Hepatocyte (in vitro differentiated cells): Measurements from ENCODE around the gene DUSP16. TPM values are rescaled to one million over a fixed set of nuclear protein-coding genes. Genes with fewer than 3 reads are reported as not detected.

ENCODE experiments used
- DNase-seq: peaks from one replicate; pipeline ENCODE4 v3.0.0-alpha.2; 2016; ENCODE audit warnings: low spot score
- H2AFZ ChIP-seq: fragments of 200-600 bp; sonication (generic); 2 replicates; pipeline ENCODE4 v1.6.0; 2016; ENCODE audit warnings: antibody characterized with exemption, mild to moderate bottlenecking
- H3K27ac ChIP-seq: fragments of 200-600 bp; sonication (generic); 2 replicates; pipeline ENCODE4 v1.5.1; 2016; ENCODE audit warnings: mild to moderate bottlenecking
- H3K27me3 ChIP-seq: fragments of 200-600 bp; sonication (generic); 2 replicates; pipeline ENCODE4 v1.6.1; 2016
- H3K36me3 ChIP-seq: fragments of 200-600 bp; sonication (generic); replicated peaks from 2 replicates; pipeline ENCODE4 v1.5.1; 2016; ENCODE audit warnings: low read depth; ENCODE audit not compliant: insufficient read depth
- H3K4me1 ChIP-seq: fragments of 200-600 bp; sonication (generic); 2 replicates; pipeline ENCODE4 v1.5.1; 2016; ENCODE audit warnings: mild to moderate bottlenecking, moderate library complexity; ENCODE audit not compliant: insufficient read depth
- H3K4me2 ChIP-seq: fragments of 200-600 bp; sonication (generic); 2 replicates; pipeline ENCODE4 v1.6.0; 2016
- H3K4me3 ChIP-seq: fragments of 200-600 bp; sonication (generic); 2 replicates; pipeline ENCODE4 v1.5.1; 2016; ENCODE audit warnings: mild to moderate bottlenecking
- H3K79me2 ChIP-seq: fragments of 200-600 bp; sonication (generic); 2 replicates; pipeline ENCODE4 v1.6.0; 2017; ENCODE audit warnings: mild to moderate bottlenecking
- H3K9me2 ChIP-seq: fragments of 200-600 bp; sonication (generic); replicated peaks from 2 replicates; pipeline ENCODE4 v1.6.0; 2017; ENCODE audit warnings: mild to moderate bottlenecking; ENCODE audit not compliant: insufficient read depth
- H3K9me3 ChIP-seq: fragments of 200-600 bp; sonication (generic); 2 replicates; pipeline ENCODE4 v1.5.1; 2016; ENCODE audit warnings: low read depth, mild to moderate bottlenecking
- H4K20me1 ChIP-seq: fragments of 200-600 bp; sonication (generic); 2 replicates; pipeline ENCODE4 v1.6.0; 2016; ENCODE audit warnings: mild to moderate bottlenecking; ENCODE audit not compliant: insufficient read depth, poor library complexity, severe bottlenecking
- CTCF ChIP-seq: fragments of 200-600 bp; sonication (generic); IDR thresholded peaks from 2 replicates; pipeline ENCODE4 v1.5.1; 2016; ENCODE audit warnings: antibody characterized with exemption, mild to moderate bottlenecking; ENCODE audit not compliant: poor library complexity
- EZH2 ChIP-seq: fragments of 200-600 bp; sonication (generic); IDR thresholded peaks from 2 replicates; pipeline ENCODE4 v1.6.1; 2016; ENCODE audit warnings: antibody characterized with exemption, mild to moderate bottlenecking, borderline replicate concordance
- EZH2phosphoT487 ChIP-seq: fragments of 200-600 bp; sonication (generic); IDR thresholded peaks from one replicate; pipeline ENCODE4 v1.6.1; 2018; ENCODE audit warnings: antibody characterized with exemption, mild to moderate bottlenecking, low read depth, moderate library complexity; ENCODE audit not compliant: unreplicated experiment, severe bottlenecking
- WGBS: methylation state at CpG from one replicate; pipeline ENCODE4 v1.1.6; 2016; ENCODE audit warnings: low lambda C conversion rate; ENCODE audit errors: missing lambda C conversion rate; 5-methylcytosine and 5-hydroxymethylcytosine counted together
- polyA plus RNA-seq: library from polyadenylated mRNA; unstranded; fragments of >200 nt; fragmentation: Nextera tagmentation; extraction: Ambion mirVana; gene quantifications from 2 replicates; pipeline ENCODE4 v1.2.1, GENCODE V29; 2016
- total RNA-seq: library from RNA; depleted of rRNA; stranded (reverse); fragments of >200 nt; gene quantifications from 2 replicates; pipeline ENCODE4 v1.2.3, GENCODE V29; 2014

Gene DUSP16
- total and polyA plus RNA-seq, 2 experiments from 2014 or later: 13.4 to 74.1 TPM

GRCh38 chr12:12553208-12553785 lies 9.4 kb downstream of the DUSP16 start:
- no peaks in the 10 kb centered on the region for H3K9me3 ChIP-seq
- WGBS: 99% methylated on average over 3 of the region's 3 CpGs
- no peak overlapping the region for H3K27ac ChIP-seq
- no peaks in the 10 kb centered on the region for H3K9me2 ChIP-seq
- H4K20me1 ChIP-seq: no peaks in the 10 kb centered on the region
- H3K4me2 ChIP-seq: no peak overlapping the region
- H3K4me3 ChIP-seq: no peak overlapping the region
- H2AFZ ChIP-seq: no peak overlapping the region
- peaks cover 5% of the 10 kb centered on the region for H3K4me1 ChIP-seq
- peaks cover 99% of the 10 kb centered on the region for H3K79me2 ChIP-seq
- no peak for DNase-seq
- no peaks in the 10 kb centered on the region for H3K27me3 ChIP-seq
- TF ChIP-seq EZH2: no peak
- no peak for TF ChIP-seq CTCF
- TF ChIP-seq EZH2phosphoT487: no peak
- no peaks in the 10 kb centered on the region for H3K36me3 ChIP-seq

- H3K36me3 ChIP-seq: no peaks in the 10 kb centered on the region
Measured at GRCh38 chr12:12551115-12551514, 11.5 kb downstream of the DUSP16 start.

GRCh38 chr12:12550277-12550676 lies 12.4 kb downstream of the DUSP16 start:
- Histone ChIP-seq H3K4me1 (peaks cover 2% of the 10 kb centered on the region), H3K79me2 (peaks cover 97% of the 10 kb centered on the region), H2AFZ (no peak overlapping the region), H3K27me3 (no peaks in the 10 kb centered on the region), H3K4me3 (no peak overlapping the region), H3K4me2 (no peak overlapping the region), H3K9me3 (no peaks in the 10 kb centered on the region), H4K20me1 (no peaks in the 10 kb centered on the region), H3K36me3 (no peaks in the 10 kb centered on the region), H3K9me2 (no peaks in the 10 kb centered on the region), H3K27ac (no peak overlapping the region)
- no peak for DNase-seq
- 94% methylated on average over 2 of the region's 2 CpGs for WGBS
- TF ChIP-seq CTCF (no peak), EZH2 (no peak)

More at GRCh38 chr12:12551115-12551514, 11.5 kb downstream of the DUSP16 start:
- Histone ChIP-seq H3K27ac (no peak overlapping the region), H3K4me3 (no peak overlapping the region), H3K79me2 (peaks cover 97% of the 10 kb centered on the region), H2AFZ (no peak overlapping the region), H3K27me3 (no peaks in the 10 kb centered on the region), H3K4me1 (peaks cover 5% of the 10 kb centered on the region), H4K20me1 (no peaks in the 10 kb centered on the region), H3K4me2 (no peak overlapping the region), H3K9me3 (no peaks in the 10 kb centered on the region), H3K9me2 (no peaks in the 10 kb centered on the region)
- WGBS: 80% methylated on average over 7 of the region's 7 CpGs
- DNase-seq: no peak
- no peak for TF ChIP-seq CTCF
- TF ChIP-seq EZH2: no peak
- TF ChIP-seq EZH2phosphoT487: no peak
